ENCODE data around the gene LPCAT2.

GRCh38 chr16:55592306-55592705 is 83.4 kb downstream of the LPCAT2 start:
- no peak for TF ChIP-seq CTCF (IDR thresholded peaks at IDR 0.05)
- no peak for TF ChIP-seq EZH2 (IDR thresholded peaks at IDR 0.05; ENCODE audit: borderline replicate concordance, insufficient read depth, low read depth, low read length, poor library complexity, severe bottlenecking)

All from B cell (primary cell).